Breast epithelium (tissue), 4 donors: ENCODE results near the gene RBPJ. TPM values are rescaled to one million over a fixed set of nuclear protein-coding genes. Genes with fewer than 3 reads are reported as not detected.

Experiments
- DNase-seq, 2 donors: peaks; one replicate each; pipeline ENCODE4 v3.0.0-alpha.2; 2019; ENCODE audit warnings: low spot score in 2 of 2
- H3K27ac ChIP-seq, 2 donors: fragments of 200-600 bp; sonication (generic) in 1 of 2; one replicate each; pipeline ENCODE4 v1.5.1; 2016 to 2019; ENCODE audit warnings: mild to moderate bottlenecking in 1 of 2
- H3K27me3 ChIP-seq, 2 donors: fragments of 200-600 bp; sonication (generic) in 1 of 2; one replicate each; pipeline versions ENCODE4 v1.5.1 to v1.6.0; 2017 to 2019; ENCODE audit warnings: control low read depth in 1 of 2, mild to moderate bottlenecking in 1 of 2
- H3K36me3 ChIP-seq: fragments of 200-600 bp; one replicate; pipeline ENCODE4 v1.5.1; 2019
- H3K4me1 ChIP-seq, 2 donors: fragments of 200-600 bp; sonication (generic); one replicate each; pipeline ENCODE4 v1.5.1; 2016 to 2019; ENCODE audit warnings: control low read depth in 1 of 2
- H3K4me3 ChIP-seq, 3 donors: fragments of 200-600 bp; sonication (generic); 1 replicate in 2 of 3; 2 replicates in 1 of 3; pipeline ENCODE4 v1.5.1; 2016 to 2019; ENCODE audit warnings: mild to moderate bottlenecking in 3 of 3, moderate library complexity in 2 of 3
- H3K9me3 ChIP-seq, 2 donors: fragments of 200-600 bp; sonication (generic) in 1 of 2; one replicate each; pipeline ENCODE4 v1.5.1; 2016 to 2019; ENCODE audit warnings: control low read depth in 1 of 2
- CTCF ChIP-seq, 3 donors: fragments of 450-650 bp; IDR thresholded peaks; one replicate each; pipeline ENCODE4 v1.5.1; 2016 to 2017; ENCODE audit warnings: antibody characterized with exemption in 3 of 3, mild to moderate bottlenecking in 3 of 3, moderate library complexity in 3 of 3
- POLR2A ChIP-seq: fragments of 450-650 bp; IDR thresholded peaks from one replicate; pipeline ENCODE4 v1.6.1; 2016; ENCODE audit warnings: antibody characterized with exemption, mild to moderate bottlenecking, moderate library complexity
- POLR2AphosphoS5 ChIP-seq, 3 donors: sonication (generic); formaldehyde crosslinking; IDR thresholded peaks; one replicate each; pipeline ENCODE4 v1.6.1; 2017; ENCODE audit warnings: antibody characterized with exemption in 3 of 3
- intact Hi-C: fragments of 100-400 bp; cut with DNase I; formaldehyde crosslinking; loops from one replicate; pipeline ENCODE4 v1.15.1; 2023; ENCODE audit warnings: low total_unique reads
- total RNA-seq, 3 donors: library from RNA; depleted of rRNA; stranded (reverse); fragments of >200 nt; gene quantifications; one replicate each; pipeline ENCODE4 v1.1.0, GENCODE V29; 2016

Gene RBPJ
- total RNA-seq, 3 donors from 2014 or later, result 64.9 to 143 (median 88.7) TPM

GRCh38 chr4:26431461-26432180 lies 110.8 kb downstream of the RBPJ start:
- Histone ChIP-seq H3K27me3 (no peaks in the 10 kb centered on the region), H3K27ac (no peak overlapping the region), H3K4me1 (no peaks in the 10 kb centered on the region), H3K36me3 (no peaks in the 10 kb centered on the region), H3K4me3 (no peak overlapping the region), H3K9me3 (no peaks in the 10 kb centered on the region)
- intact Hi-C loops, result no loop called here
- TF ChIP-seq CTCF (IDR thresholded peaks at IDR 0.05), result no peak
- TF ChIP-seq POLR2AphosphoS5 (IDR thresholded peaks at IDR 0.05), result no peak
- no peak for TF ChIP-seq POLR2A
- DNase-seq, result no peak

GRCh38 chr4:26432419-26432818 lies 111.6 kb downstream of the RBPJ start:
- intact Hi-C loops, result no loop called here
- no peaks in the 10 kb centered on the region for H3K4me1 ChIP-seq
- no peaks in the 10 kb centered on the region for H3K9me3 ChIP-seq
- no peaks in the 10 kb centered on the region for H3K36me3 ChIP-seq
- no peak overlapping the region for H3K4me3 ChIP-seq
- H3K27me3 ChIP-seq, result no peaks in the 10 kb centered on the region
- TF ChIP-seq POLR2AphosphoS5 (IDR thresholded peaks at IDR 0.05) (no peak), POLR2A (no peak), CTCF (IDR thresholded peaks at IDR 0.05) (no peak)
- H3K27ac ChIP-seq, result no peak overlapping the region
- DNase-seq, result no peak

GRCh38 chr4:26433556-26433955 lies 112.7 kb downstream of the RBPJ start:
- no peak overlapping the region for H3K4me3 ChIP-seq
- H3K27me3 ChIP-seq, result no peaks in the 10 kb centered on the region
- no peak for DNase-seq
- H3K36me3 ChIP-seq, result no peaks in the 10 kb centered on the region
- H3K4me1 ChIP-seq, result no peaks in the 10 kb centered on the region
- H3K27ac ChIP-seq, result no peak overlapping the region
- TF ChIP-seq POLR2AphosphoS5 (IDR thresholded peaks at IDR 0.05) (no peak), POLR2A (no peak), CTCF (IDR thresholded peaks at IDR 0.05) (no peak)
- H3K9me3 ChIP-seq, result no peaks in the 10 kb centered on the region
- intact Hi-C loops, result no loop called here

- Histone ChIP-seq H3K27ac (no peak overlapping the region), H3K4me1 (no peaks in the 10 kb centered on the region), H3K36me3 (no peaks in the 10 kb centered on the region), H3K27me3 (no peaks in the 10 kb centered on the region), H3K4me3 (no peak overlapping the region), H3K9me3 (no peaks in the 10 kb centered on the region)
- DNase-seq, result no peak
- no peak for TF ChIP-seq POLR2AphosphoS5 (IDR thresholded peaks at IDR 0.05)
- no peak for TF ChIP-seq CTCF (IDR thresholded peaks at IDR 0.05)
- TF ChIP-seq POLR2A, result no peak
- intact Hi-C loops, result no loop called here
Observed at GRCh38 chr4:26434030-26434639, 113.3 kb downstream of the RBPJ start.

GRCh38 chr4:26441102-26441501 lies 120.3 kb downstream of the RBPJ start:
- DNase-seq, result no peak
- H3K4me1 ChIP-seq, result no peaks in the 10 kb centered on the region
- H3K36me3 ChIP-seq, result no peaks in the 10 kb centered on the region
- no peak overlapping the region for H3K27ac ChIP-seq
- intact Hi-C loops, result no loop called here
- TF ChIP-seq CTCF (IDR thresholded peaks at IDR 0.05), result no peak
- TF ChIP-seq POLR2A, result no peak
- no peak for TF ChIP-seq POLR2AphosphoS5 (IDR thresholded peaks at IDR 0.05)
- H3K4me3 ChIP-seq, result no peak overlapping the region
- H3K27me3 ChIP-seq, result no peaks in the 10 kb centered on the region
- no peaks in the 10 kb centered on the region for H3K9me3 ChIP-seq
